K562 (cell line): ENCODE data around the gene ZNF541. TPM values are rescaled to one million over a fixed set of nuclear protein-coding genes. Genes with fewer than 3 reads are reported as not detected.

ENCODE experiments used
- CAMTA2 ChIP-seq: fragments of 250-450 bp; sonication (Bioruptor Pico); conservative IDR thresholded peaks from 2 replicates; pipeline ENCODE4 v1.5.1; 2022
- EGR1 ChIP-seq: fragments of 450-650 bp; conservative IDR thresholded peaks from 2 replicates; pipeline ENCODE4 v1.6.1; 2017; ENCODE audit warnings: mild to moderate bottlenecking
- ESRRB ChIP-seq: fragments of 250-450 bp; sonication (Bioruptor Pico); IDR thresholded peaks from 2 replicates; pipeline ENCODE4 v1.5.0; 2020; ENCODE audit warnings: mild to moderate bottlenecking, moderate library complexity, borderline replicate concordance
- KLF1 ChIP-seq: fragments of 450-650 bp; IDR thresholded peaks from 2 replicates; pipeline ENCODE4 v1.6.1; 2016; ENCODE audit warnings: missing genetic modification characterization, missing compliant biosample characterization
- MED1 ChIP-seq: sonication (generic); formaldehyde crosslinking; IDR thresholded peaks from 2 replicates; pipeline ENCODE4 v1.8.1; 2023; ENCODE audit warnings: missing genetic modification reagents, borderline replicate concordance
- NR3C1 ChIP-seq: sonication (generic); formaldehyde crosslinking; IDR thresholded peaks from 2 replicates; pipeline ENCODE4 v1.8.1; 2022; ENCODE audit warnings: missing genetic modification reagents
- POLR2B ChIP-seq: fragments of 450-650 bp; IDR thresholded peaks from 2 replicates; pipeline ENCODE4 v1.6.1; 2018; ENCODE audit warnings: low read depth; ENCODE audit not compliant: partially characterized antibody
- RFX5 ChIP-seq: IDR thresholded peaks from 2 replicates; pipeline ENCODE4 v1.6.1; 2011; ENCODE audit warnings: low read depth, mild to moderate bottlenecking, improper control_type of control experiment, low read length
- STAT5A ChIP-seq: IDR thresholded peaks from 2 replicates; pipeline ENCODE4 v1.6.1; 2012; ENCODE audit warnings: low read length, inconsistent platforms, borderline replicate concordance
- ZNF668 ChIP-seq: fragments of 250-450 bp; sonication (Bioruptor Pico); IDR thresholded peaks from 2 replicates; pipeline ENCODE4 v1.8.0; 2022; ENCODE audit warnings: mild to moderate bottlenecking, inconsistent platforms
- ZNF76 ChIP-seq: fragments of 250-450 bp; sonication (Bioruptor Pico); IDR thresholded peaks from 2 replicates; pipeline ENCODE4 v1.4.0; 2020; ENCODE audit warnings: mild to moderate bottlenecking, moderate library complexity, borderline replicate concordance
- polyA plus RNA-seq, 8 experiments: library from polyadenylated mRNA; depleted of rRNA in 4 of 8; stranded (reverse) in 5 of 8; unstranded in 3 of 8; fragments of >200 nt; fragmentation: Nextera tagmentation in 2 of 8; fragmentation: Illumina TruSeq in 1 of 8; extraction: Ambion mirVana in 2 of 8; extraction: Trizol in 1 of 8; gene quantifications; 2 replicates each; pipeline versions ENCODE4 v1.2.1 to v1.2.3, GENCODE V29; 2011 to 2014; ENCODE audit warnings: inconsistent platforms in 1 of 8, missing spikeins in 1 of 8
- total RNA-seq, 7 experiments: library from RNA; depleted of rRNA in 6 of 7; stranded (reverse); fragments of >200 nt in 6 of 7; fragmentation: Illumina TruSeq in 2 of 7; extraction: Trizol in 2 of 7; gene quantifications; 2 replicates each; pipeline versions ENCODE4 v1.2.1 to v1.2.3, GENCODE V29; 2011 to 2021; ENCODE audit warnings: low replicate concordance in 1 of 7
- TF ChIP-seq, protein P1 (sequence below), 2 experiments: fragments of 450-650 bp; formaldehyde crosslinking in 1 of 2; IDR thresholded peaks; 2 replicates each; pipeline versions ENCODE4 v1.4.0 to v1.6.1; 2014 to 2020; ENCODE audit warnings: mild to moderate bottlenecking in 2 of 2, borderline replicate concordance in 1 of 2, low read depth in 1 of 2
- TF ChIP-seq, protein P2 (sequence below), 2 experiments: fragments of 450-650 bp in 1 of 2; sonication (generic) in 1 of 2; formaldehyde crosslinking; conservative IDR thresholded peaks; 2 replicates each; pipeline versions ENCODE4 v1.4.0 to v1.8.1; 2020 to 2022; ENCODE audit warnings: mild to moderate bottlenecking in 1 of 2, missing genetic modification reagents in 1 of 2
- TF ChIP-seq, protein P3 (sequence below), 2 experiments: fragments of 200-800 bp in 1 of 2; sonication (Bioruptor generic) in 1 of 2; sonication (generic) in 1 of 2; formaldehyde crosslinking in 1 of 2; IDR thresholded peaks in 1 of 2; conservative IDR thresholded peaks in 1 of 2; 2 replicates each; pipeline versions ENCODE4 v1.5.0 to v1.6.1; 2016 to 2020; ENCODE audit warnings: missing compliant biosample characterization in 1 of 2, missing genetic modification characterization in 1 of 2, missing genetic modification reagents in 1 of 2
- TF ChIP-seq, protein P4 (sequence below): fragments of 450-650 bp; formaldehyde crosslinking; IDR thresholded peaks from 2 replicates; pipeline ENCODE4 v1.4.0; 2022; ENCODE audit warnings: missing genetic modification characterization

The ZNF541 gene
- total and polyA plus RNA-seq, 9 of the 15 experiments (the other 6 are each of a cell fraction or from before 2014, with no cell fraction given): 0.04 to 0.11 (median 0.05) TPM; not detected in 1

DNA sequence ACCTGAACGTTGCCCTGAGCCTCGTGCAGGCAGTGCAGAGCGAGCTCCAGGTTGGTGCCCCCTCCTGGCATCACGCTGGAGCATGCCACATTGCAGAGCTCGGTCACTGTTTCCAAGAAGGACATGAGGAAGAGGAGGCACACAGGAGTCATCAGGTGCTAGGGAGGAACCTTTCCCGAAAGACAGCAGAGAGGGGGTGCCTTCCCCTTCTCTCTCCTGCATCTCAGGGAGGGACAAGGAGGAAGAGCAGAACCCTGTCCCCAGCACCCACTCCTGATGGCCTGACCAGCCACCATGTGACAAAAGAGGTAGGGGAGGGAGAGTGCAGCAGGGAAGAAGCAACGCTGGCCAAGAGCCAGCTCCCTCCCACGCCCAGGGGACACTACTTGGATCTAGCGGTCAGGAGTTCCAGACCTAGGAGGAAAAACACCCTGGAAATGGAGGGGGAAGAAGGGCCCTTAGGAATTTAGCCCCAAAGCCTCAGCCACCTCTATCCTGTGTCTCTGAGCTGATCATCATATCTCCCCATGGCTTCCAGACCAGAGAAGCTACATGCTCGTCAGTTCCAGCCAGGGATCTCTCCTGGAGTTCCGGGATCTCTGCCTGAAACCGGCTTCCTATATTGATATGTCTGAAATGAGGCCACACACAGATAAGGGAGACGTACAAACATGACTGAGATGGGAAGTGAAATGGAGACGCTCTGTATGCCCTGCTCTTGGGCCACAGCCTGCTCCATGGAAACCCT is 41.1 kb downstream of the ZNF541 start (continued):
- TF ChIP-seq, protein P1, sequence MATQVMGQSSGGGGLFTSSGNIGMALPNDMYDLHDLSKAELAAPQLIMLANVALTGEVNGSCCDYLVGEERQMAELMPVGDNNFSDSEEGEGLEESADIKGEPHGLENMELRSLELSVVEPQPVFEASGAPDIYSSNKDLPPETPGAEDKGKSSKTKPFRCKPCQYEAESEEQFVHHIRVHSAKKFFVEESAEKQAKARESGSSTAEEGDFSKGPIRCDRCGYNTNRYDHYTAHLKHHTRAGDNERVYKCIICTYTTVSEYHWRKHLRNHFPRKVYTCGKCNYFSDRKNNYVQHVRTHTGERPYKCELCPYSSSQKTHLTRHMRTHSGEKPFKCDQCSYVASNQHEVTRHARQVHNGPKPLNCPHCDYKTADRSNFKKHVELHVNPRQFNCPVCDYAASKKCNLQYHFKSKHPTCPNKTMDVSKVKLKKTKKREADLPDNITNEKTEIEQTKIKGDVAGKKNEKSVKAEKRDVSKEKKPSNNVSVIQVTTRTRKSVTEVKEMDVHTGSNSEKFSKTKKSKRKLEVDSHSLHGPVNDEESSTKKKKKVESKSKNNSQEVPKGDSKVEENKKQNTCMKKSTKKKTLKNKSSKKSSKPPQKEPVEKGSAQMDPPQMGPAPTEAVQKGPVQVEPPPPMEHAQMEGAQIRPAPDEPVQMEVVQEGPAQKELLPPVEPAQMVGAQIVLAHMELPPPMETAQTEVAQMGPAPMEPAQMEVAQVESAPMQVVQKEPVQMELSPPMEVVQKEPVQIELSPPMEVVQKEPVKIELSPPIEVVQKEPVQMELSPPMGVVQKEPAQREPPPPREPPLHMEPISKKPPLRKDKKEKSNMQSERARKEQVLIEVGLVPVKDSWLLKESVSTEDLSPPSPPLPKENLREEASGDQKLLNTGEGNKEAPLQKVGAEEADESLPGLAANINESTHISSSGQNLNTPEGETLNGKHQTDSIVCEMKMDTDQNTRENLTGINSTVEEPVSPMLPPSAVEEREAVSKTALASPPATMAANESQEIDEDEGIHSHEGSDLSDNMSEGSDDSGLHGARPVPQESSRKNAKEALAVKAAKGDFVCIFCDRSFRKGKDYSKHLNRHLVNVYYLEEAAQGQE (IDR thresholded peaks at IDR 0.05; ENCODE audit: borderline replicate concordance): peak; percentile 16; the same call in 1 of the 2 replicates
- TF ChIP-seq, protein P1 (CRISPR knock-in tag; IDR thresholded peaks at IDR 0.05; ENCODE audit: low read depth): no peak
- TF ChIP-seq ZNF76 (CRISPR knock-in tag) (no peak), STAT5A (no peak), KLF1 (tag) (no peak), NR3C1 (CRISPR knock-in tag) (no peak), MED1 (CRISPR knock-in tag) (no peak), RFX5 (no peak), CAMTA2 (CRISPR knock-in tag) (no peak), ZNF668 (CRISPR knock-in tag) (no peak), EGR1 (peak; percentile 89), POLR2B (no peak), ESRRB (CRISPR knock-in tag) (no peak)
- TF ChIP-seq, protein P2, sequence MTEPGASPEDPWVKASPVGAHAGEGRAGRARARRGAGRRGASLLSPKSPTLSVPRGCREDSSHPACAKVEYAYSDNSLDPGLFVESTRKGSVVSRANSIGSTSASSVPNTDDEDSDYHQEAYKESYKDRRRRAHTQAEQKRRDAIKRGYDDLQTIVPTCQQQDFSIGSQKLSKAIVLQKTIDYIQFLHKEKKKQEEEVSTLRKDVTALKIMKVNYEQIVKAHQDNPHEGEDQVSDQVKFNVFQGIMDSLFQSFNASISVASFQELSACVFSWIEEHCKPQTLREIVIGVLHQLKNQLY (CRISPR knock-in tag; conservative IDR thresholded peaks at IDR 0.05): no peak
- TF ChIP-seq, protein P3, sequence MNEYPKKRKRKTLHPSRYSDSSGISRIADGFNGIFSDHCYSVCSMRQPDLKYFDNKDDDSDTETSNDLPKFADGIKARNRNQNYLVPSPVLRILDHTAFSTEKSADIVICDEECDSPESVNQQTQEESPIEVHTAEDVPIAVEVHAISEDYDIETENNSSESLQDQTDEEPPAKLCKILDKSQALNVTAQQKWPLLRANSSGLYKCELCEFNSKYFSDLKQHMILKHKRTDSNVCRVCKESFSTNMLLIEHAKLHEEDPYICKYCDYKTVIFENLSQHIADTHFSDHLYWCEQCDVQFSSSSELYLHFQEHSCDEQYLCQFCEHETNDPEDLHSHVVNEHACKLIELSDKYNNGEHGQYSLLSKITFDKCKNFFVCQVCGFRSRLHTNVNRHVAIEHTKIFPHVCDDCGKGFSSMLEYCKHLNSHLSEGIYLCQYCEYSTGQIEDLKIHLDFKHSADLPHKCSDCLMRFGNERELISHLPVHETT (CRISPR knock-in tag; conservative IDR thresholded peaks at IDR 0.05 in 1 of 2, IDR thresholded peaks at IDR 0.05 in 1 of 2): peak in 1 of 2 experiments; percentile 40; a peak in 1 of 4 replicates
- TF ChIP-seq, protein P4, sequence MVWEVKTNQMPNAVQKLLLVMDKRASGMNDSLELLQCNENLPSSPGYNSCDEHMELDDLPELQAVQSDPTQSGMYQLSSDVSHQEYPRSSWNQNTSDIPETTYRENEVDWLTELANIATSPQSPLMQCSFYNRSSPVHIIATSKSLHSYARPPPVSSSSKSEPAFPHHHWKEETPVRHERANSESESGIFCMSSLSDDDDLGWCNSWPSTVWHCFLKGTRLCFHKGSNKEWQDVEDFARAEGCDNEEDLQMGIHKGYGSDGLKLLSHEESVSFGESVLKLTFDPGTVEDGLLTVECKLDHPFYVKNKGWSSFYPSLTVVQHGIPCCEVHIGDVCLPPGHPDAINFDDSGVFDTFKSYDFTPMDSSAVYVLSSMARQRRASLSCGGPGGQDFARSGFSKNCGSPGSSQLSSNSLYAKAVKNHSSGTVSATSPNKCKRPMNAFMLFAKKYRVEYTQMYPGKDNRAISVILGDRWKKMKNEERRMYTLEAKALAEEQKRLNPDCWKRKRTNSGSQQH: no peak
